ENCODE data around the gene CDK15.

Gene CDK15

DNA sequence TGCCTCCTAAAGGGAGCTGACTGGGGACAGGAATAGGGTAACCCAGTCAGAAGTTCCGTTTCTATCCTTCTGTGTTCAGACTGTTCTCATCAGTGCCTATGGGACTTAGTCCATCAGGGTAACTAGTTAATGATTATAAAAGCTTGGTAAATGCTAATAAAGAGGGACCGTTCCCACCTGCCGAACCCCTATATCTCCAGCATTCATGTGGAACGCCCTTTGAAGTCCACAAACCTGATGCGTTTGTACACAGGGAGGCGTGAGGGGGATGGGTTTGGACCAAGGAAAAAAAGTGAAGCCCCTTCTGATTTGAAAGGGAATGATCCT, 112.9 kb downstream of the CDK15 start:
- no peak for DNase-seq (ENCODE audit: low read depth, low spot score)
- Histone ChIP-seq H3K36me3 (ENCODE audit: insufficient read depth, low read length) (no peaks in the 10 kb centered on the region), H3K4me3 (no peak overlapping the region), H3K9me3 (ENCODE audit: low read depth, low read length) (no peaks in the 10 kb centered on the region), H3K27ac (no peak overlapping the region), H3K9ac (ENCODE audit: insufficient read length) (no peak overlapping the region)
- TF ChIP-seq POLR2AphosphoS5 (IDR thresholded peaks at IDR 0.05; ENCODE audit: borderline replicate concordance, low read depth, low read length) (no peak), FOXP2 (optimal IDR thresholded peaks at IDR 0.05; ENCODE audit: control extremely low read depth, extremely low read length, insufficient read depth) (no peak), EZH2 (IDR thresholded peaks at IDR 0.05) (no peak)

GRCh38 chr2:201923436-201924328, 117.3 kb downstream of the CDK15 start:
- no peak overlapping the region for H3K27ac ChIP-seq
- H3K9me3 ChIP-seq (ENCODE audit: low read depth, low read length), result no peaks in the 10 kb centered on the region
- no peak for DNase-seq (ENCODE audit: low read depth, low spot score)
- no peaks in the 10 kb centered on the region for H3K36me3 ChIP-seq (ENCODE audit: insufficient read depth, low read length)
- H3K9ac ChIP-seq (ENCODE audit: insufficient read length), result no peak overlapping the region
- no peak overlapping the region for H3K4me3 ChIP-seq
- TF ChIP-seq EZH2 (IDR thresholded peaks at IDR 0.05) (no peak), FOXP2 (optimal IDR thresholded peaks at IDR 0.05; ENCODE audit: control extremely low read depth, extremely low read length, insufficient read depth) (no peak), POLR2AphosphoS5 (IDR thresholded peaks at IDR 0.05; ENCODE audit: borderline replicate concordance, low read depth, low read length) (no peak)

DNA sequence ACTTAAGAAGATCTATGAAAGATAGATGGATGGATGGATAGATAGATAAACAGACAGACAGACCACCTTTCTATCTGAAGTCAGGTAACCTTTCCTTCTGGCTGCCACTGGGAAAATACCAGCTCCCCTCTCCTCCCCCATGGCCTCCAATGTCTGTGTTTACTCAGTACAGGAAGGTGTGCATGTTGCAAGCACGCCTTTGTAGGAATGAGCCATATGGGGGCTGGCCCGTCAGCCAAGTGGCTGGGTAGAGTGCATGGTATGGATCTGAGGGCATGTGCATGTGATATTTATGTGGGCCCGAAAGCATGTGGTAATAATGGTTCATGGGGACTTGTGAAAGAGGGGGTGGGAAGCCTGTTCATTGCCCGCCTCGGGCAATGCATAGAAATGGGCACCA, 118.1 kb downstream of the CDK15 start:
- Histone ChIP-seq H3K9ac (ENCODE audit: insufficient read length) (no peak overlapping the region), H3K4me3 (no peak overlapping the region), H3K36me3 (ENCODE audit: insufficient read depth, low read length) (no peaks in the 10 kb centered on the region), H3K9me3 (ENCODE audit: low read depth, low read length) (no peaks in the 10 kb centered on the region), H3K27ac (no peak overlapping the region)
- DNase-seq (ENCODE audit: low read depth, low spot score), result no peak
- no peak for TF ChIP-seq EZH2 (IDR thresholded peaks at IDR 0.05)
- no peak for TF ChIP-seq POLR2AphosphoS5 (IDR thresholded peaks at IDR 0.05; ENCODE audit: borderline replicate concordance, low read depth, low read length)
- TF ChIP-seq FOXP2 (optimal IDR thresholded peaks at IDR 0.05; ENCODE audit: control extremely low read depth, extremely low read length, insufficient read depth), result no peak

DNA sequence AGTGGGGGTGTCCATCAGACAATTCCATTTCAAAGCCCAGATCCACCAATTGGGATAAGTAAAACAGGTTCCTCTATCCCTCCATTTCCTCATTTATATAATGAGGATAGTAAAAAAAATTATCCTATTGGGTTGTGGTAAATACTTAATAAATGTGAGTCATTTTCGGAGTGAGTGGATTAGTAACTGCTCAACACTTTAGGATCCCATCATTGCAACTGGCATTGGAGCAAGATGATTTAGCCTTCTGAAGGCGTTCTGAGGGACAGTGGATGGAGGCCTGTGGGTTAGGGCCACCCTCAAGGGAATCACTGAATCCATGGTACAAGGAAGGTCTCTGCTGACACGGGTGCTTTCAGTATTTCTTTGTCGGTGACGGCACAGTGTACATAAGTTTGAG, 118.7 kb downstream of the CDK15 start:
- Histone ChIP-seq H3K27ac (no peak overlapping the region), H3K36me3 (ENCODE audit: insufficient read depth, low read length) (no peaks in the 10 kb centered on the region), H3K9me3 (ENCODE audit: low read depth, low read length) (no peaks in the 10 kb centered on the region), H3K9ac (ENCODE audit: insufficient read length) (no peak overlapping the region), H3K4me3 (no peak overlapping the region)
- no peak for DNase-seq (ENCODE audit: low read depth, low spot score)
- TF ChIP-seq FOXP2 (optimal IDR thresholded peaks at IDR 0.05; ENCODE audit: control extremely low read depth, extremely low read length, insufficient read depth), result no peak
- no peak for TF ChIP-seq POLR2AphosphoS5 (IDR thresholded peaks at IDR 0.05; ENCODE audit: borderline replicate concordance, low read depth, low read length)
- no peak for TF ChIP-seq EZH2 (IDR thresholded peaks at IDR 0.05)

DNA sequence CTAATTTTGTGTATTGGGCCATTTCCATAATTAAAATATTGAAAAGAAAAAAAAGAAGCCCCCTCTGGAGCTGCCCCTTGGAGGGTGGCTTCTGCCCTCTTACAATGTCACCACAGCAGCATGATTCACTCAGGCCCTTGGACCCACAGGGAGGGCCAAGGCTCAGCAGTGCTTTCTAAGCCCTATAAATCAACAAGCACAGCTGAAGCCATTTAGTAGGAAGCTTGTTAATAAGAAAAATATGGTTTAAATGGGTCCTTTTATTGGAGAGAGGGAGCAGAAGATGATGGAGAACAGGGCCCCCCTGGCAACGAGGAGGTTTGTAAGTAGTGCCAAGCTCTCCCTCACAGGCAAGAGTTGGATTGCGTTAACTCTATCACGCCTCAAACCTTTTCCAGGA, 119.7 kb downstream of the CDK15 start:
- Histone ChIP-seq H3K4me3 (no peak overlapping the region), H3K9me3 (ENCODE audit: low read depth, low read length) (no peaks in the 10 kb centered on the region), H3K36me3 (ENCODE audit: insufficient read depth, low read length) (no peaks in the 10 kb centered on the region), H3K27ac (no peak overlapping the region), H3K9ac (ENCODE audit: insufficient read length) (no peak overlapping the region)
- no peak for TF ChIP-seq POLR2AphosphoS5 (IDR thresholded peaks at IDR 0.05; ENCODE audit: borderline replicate concordance, low read depth, low read length)
- no peak for TF ChIP-seq EZH2 (IDR thresholded peaks at IDR 0.05)
- TF ChIP-seq FOXP2 (optimal IDR thresholded peaks at IDR 0.05; ENCODE audit: control extremely low read depth, extremely low read length, insufficient read depth), result no peak
- DNase-seq (ENCODE audit: low read depth, low spot score), result no peak

DNA sequence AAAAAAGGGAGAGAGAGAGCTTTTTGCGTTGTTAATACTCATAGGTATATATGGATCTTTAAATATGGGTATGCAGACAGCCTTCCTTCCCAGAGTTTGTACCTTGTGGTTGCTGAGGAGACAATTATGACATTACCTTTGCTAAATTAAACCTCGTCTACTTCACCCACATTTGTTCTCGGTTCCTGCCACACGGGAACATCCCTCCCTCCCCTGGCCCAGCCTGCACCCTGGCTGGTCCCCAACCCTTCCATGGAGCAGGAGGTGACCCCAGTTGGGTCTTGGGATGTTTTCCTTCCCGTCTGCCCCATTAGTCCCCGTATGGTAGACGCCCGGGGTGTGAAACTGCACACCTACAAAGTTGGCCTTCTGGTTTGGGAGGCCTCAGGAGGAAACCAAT, 122.0 kb downstream of the CDK15 start:
- no peak for DNase-seq (ENCODE audit: low read depth, low spot score)
- Histone ChIP-seq H3K9me3 (ENCODE audit: low read depth, low read length) (no peaks in the 10 kb centered on the region), H3K9ac (ENCODE audit: insufficient read length) (no peak overlapping the region), H3K27ac (no peak overlapping the region), H3K36me3 (ENCODE audit: insufficient read depth, low read length) (no peaks in the 10 kb centered on the region), H3K4me3 (no peak overlapping the region)
- TF ChIP-seq POLR2AphosphoS5 (IDR thresholded peaks at IDR 0.05; ENCODE audit: borderline replicate concordance, low read depth, low read length) (no peak), FOXP2 (optimal IDR thresholded peaks at IDR 0.05; ENCODE audit: control extremely low read depth, extremely low read length, insufficient read depth) (no peak), EZH2 (IDR thresholded peaks at IDR 0.05) (no peak)

GRCh38 chr2:201929281-201930026, 123.1 kb downstream of the CDK15 start:
- no peak overlapping the region for H3K4me3 ChIP-seq
- no peak overlapping the region for H3K9ac ChIP-seq (ENCODE audit: insufficient read length)
- TF ChIP-seq EZH2 (IDR thresholded peaks at IDR 0.05), result no peak
- no peak for TF ChIP-seq POLR2AphosphoS5 (IDR thresholded peaks at IDR 0.05; ENCODE audit: borderline replicate concordance, low read depth, low read length)
- no peak for TF ChIP-seq FOXP2 (optimal IDR thresholded peaks at IDR 0.05; ENCODE audit: control extremely low read depth, extremely low read length, insufficient read depth)
- H3K36me3 ChIP-seq (ENCODE audit: insufficient read depth, low read length), result no peaks in the 10 kb centered on the region
- H3K9me3 ChIP-seq (ENCODE audit: low read depth, low read length), result no peaks in the 10 kb centered on the region
- H3K27ac ChIP-seq, result no peak overlapping the region
- DNase-seq (ENCODE audit: low read depth, low spot score), result no peak

DNA sequence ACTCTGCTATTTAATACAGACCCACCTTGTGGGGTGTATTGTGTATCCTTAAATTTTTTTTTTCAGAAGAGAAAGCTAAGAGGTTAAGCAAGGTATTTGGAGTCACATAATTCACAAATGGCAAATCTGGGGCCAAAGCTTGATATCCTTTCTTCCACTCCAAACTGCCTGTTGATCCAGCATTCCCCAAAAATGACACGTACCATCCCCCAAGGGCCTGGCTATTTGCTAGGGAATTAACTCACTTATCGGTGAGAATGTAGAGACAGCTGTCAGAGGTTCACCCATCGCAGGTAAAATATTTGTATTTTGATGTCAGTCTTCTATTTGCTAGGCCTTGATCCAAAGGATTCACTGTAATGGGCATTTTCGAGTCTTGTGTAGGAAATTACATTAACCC, 123.7 kb downstream of the CDK15 start:
- Histone ChIP-seq H3K9ac (ENCODE audit: insufficient read length) (no peak overlapping the region), H3K9me3 (ENCODE audit: low read depth, low read length) (no peaks in the 10 kb centered on the region), H3K4me3 (no peak overlapping the region), H3K36me3 (ENCODE audit: insufficient read depth, low read length) (no peaks in the 10 kb centered on the region), H3K27ac (no peak overlapping the region)
- TF ChIP-seq POLR2AphosphoS5 (IDR thresholded peaks at IDR 0.05; ENCODE audit: borderline replicate concordance, low read depth, low read length), result no peak
- no peak for TF ChIP-seq EZH2 (IDR thresholded peaks at IDR 0.05)
- no peak for TF ChIP-seq FOXP2 (optimal IDR thresholded peaks at IDR 0.05; ENCODE audit: control extremely low read depth, extremely low read length, insufficient read depth)
- DNase-seq (ENCODE audit: low read depth, low spot score), result no peak
